ENCODE measurements around the gene SLBP.

GRCh38 chr4:1714303-1715001 is 2.3 kb upstream of the SLBP start:
- TF ChIP-seq CTCF (IDR thresholded peaks at IDR 0.05 in 8 of 11, conservative IDR thresholded peaks at IDR 0.05 in 3 of 11) (no peak), POLR2A (IDR thresholded peaks at IDR 0.05) (no peak), POLR2AphosphoS5 (IDR thresholded peaks at IDR 0.05) (no peak)

Measured in spleen (tissue), 7 donors.